ENCODE measurements around the gene KCNQ5. TPM values are rescaled to one million over a fixed set of nuclear protein-coding genes. Genes with fewer than 3 reads are reported as not detected.
"Not testable (repeated sequence)": the region's sequence is repeated elsewhere in the genome, so short reads cannot be mapped to it uniquely, and the experiment has no call there.

The KCNQ5 gene
- total RNA-seq, 1 donor from 2014 or later: not detected

DNA sequence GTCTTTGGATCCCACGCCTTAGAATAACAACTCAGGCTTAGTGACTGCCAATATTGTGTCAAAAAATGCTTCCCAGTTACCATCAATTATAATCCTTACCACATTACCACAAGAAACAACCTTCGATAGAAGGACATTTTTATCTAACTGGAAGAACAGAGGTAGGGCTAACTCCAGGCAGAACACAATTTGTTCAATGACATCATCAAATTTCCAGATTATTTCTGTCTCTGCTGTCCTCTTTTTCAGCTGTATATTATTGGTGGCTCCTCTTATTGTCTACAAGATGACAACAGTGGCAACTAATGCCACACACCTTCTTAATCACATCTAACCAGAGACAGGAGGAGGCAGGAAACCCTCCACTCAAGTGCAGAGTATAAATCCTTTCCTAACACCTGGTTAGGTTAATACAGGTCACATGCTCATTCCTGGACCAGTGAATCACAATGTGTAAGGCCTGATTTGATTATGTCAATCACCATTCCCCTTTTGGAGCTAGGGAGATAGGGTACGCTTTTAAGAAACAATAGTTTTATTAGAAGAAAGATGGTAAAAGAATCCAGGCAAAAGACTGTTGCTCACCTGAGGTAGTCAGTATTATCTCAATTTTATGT, 585.5 kb downstream of the KCNQ5 start:
- DNase-seq (no peak), ATAC-seq (ENCODE audit: poor library complexity) (no peak)
- intact Hi-C loops (cut with DNase I): no loop called here

DNA sequence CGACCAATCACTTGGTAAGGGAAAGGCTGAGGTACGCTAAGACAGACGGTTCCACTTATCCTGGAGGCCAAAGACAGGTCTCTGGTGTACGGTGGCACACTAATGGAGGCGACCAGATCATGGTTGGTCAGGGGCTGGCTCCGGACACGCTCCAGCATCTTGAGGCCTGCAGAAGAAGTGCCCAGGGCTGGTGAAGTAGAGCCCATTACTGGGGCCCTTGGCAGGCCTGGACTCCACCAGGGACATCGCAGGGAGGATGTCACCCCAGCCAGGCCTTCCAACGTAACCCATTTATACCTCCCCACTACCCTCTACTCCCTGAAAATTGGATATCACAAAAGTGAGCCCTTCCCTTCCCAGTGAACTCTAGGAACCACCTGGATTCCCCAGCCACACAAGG, 587.3 kb downstream of the KCNQ5 start:
- intact Hi-C loops (cut with DNase I): no loop called here
- no peak for ATAC-seq (ENCODE audit: poor library complexity)
- no peak for DNase-seq

DNA sequence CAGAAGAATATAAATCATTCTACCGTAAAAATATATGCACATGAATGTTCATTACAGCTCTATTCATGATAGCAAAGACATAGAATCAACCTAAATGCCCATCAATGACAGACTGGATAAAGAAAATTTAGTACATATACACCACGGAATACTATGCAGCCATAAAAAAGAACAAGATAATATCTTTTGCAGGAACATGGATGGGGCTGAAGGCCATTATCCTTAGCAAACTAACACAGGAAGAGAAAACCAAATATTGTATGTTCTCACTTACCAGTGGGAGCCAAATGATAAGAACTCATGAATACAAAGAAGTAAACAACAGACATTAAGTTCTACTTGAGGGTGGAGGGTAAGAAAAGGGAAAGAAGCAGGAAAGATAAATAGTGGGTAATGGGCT, 595.0 kb downstream of the KCNQ5 start:
- intact Hi-C loops (cut with DNase I): no loop called here
- no peak for ATAC-seq (ENCODE audit: poor library complexity)
- DNase-seq: no peak

DNA sequence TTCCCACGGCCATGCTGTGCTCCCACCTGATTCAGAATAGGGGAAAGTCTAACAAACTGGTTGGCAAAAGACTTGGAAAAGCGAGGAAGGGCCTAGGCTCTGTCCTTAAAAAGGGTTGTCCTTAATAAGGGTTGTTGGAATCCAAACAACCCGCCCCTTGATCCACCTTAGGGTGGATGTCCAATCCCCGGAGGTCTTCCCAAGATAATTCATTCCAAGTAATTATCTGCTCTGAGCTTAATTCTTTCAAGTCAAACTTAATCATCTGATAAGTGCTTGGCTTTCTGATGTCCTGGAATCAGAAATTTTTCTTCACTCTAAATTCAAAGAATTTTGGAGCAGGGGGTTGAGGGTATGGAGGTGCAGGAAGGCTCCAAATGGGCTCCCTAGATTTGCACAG, 603.5 kb downstream of the KCNQ5 start, which contains the start of gene KHDC1L:
TSS of gene KHDC1L (minus strand) at position 101 of the 400 bp plus-strand sequence. CDS start at position 13, 88 bp downstream.
- DNase-seq: no peak
- ATAC-seq (ENCODE audit: poor library complexity): no peak
- intact Hi-C loops (cut with DNase I): no loop called here

DNA sequence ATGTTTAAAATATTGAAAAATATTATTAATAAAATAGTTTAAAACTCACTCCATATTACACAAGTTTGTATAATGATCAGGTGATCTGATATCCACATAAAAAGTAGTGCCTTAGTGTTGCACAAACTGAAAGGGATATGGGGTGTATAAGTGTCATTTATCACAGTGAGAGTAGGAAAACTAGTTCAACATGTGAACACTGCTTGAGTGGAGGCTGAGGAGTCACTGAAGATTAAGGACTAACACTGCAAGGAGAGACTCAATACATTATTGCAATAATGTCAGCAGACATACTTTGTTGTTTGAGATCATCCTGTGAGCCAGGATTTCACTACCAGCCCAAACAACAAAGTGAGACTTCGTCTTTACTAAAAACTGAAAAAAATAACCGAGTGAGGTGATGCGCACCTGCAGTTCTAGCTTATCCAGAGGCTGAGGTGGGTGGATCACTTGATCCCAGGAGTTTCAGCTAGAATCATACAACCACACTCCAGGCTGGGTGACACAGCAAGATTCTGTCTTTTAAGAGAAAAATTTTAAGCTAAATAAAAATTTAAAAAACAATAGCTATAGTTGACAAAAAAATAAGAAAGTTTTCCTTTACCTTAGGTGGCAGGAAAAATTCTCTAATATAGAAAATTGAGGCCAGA, 605.9 kb downstream of the KCNQ5 start:
- no peak for DNase-seq
- ATAC-seq (ENCODE audit: poor library complexity): no peak
- intact Hi-C loops (cut with DNase I): no loop called here

DNA sequence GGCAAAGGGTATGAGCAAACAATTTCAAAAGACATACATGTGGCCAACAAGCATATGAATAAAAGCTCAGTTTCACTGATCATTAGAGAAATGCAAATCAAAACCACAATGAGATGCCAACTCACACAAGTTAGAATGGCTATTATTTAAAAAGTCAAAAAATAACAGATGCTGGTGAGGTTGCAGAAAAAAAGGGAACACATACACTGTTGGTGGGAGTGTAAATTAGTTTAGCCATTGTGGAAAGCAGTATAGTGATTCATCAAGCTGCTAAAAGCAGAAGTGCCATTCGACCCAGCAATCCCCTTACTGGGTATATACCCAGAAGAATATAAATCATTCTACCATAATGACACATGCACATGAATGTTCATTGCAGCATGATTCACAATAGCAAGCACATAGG, 610.1 kb downstream of the KCNQ5 start:
- no peak for DNase-seq
- intact Hi-C loops (cut with DNase I): no loop called here
- ATAC-seq (ENCODE audit: poor library complexity): no peak

DNA sequence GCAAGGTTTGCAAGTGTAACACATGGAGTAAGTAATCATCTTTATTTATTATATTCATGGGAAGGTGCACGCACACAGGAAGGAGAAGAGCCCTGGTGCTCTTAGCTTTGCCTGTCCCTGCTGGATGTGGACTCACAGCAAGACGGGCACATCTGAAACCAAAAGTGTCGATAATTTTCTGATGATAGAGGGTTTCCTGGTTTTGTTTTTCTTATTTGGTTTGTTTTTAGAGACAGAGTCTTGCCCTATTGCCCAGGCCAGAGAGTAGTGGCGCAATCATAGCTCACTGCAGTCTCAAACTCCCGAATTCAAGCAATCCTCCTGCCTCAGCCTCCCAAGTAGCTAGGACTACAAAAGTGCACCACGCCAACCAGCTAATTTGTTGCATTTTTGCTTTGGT, 611.2 kb downstream of the KCNQ5 start:
- ATAC-seq (ENCODE audit: poor library complexity): no peak
- DNase-seq: no peak
- intact Hi-C loops (cut with DNase I): no loop called here

DNA sequence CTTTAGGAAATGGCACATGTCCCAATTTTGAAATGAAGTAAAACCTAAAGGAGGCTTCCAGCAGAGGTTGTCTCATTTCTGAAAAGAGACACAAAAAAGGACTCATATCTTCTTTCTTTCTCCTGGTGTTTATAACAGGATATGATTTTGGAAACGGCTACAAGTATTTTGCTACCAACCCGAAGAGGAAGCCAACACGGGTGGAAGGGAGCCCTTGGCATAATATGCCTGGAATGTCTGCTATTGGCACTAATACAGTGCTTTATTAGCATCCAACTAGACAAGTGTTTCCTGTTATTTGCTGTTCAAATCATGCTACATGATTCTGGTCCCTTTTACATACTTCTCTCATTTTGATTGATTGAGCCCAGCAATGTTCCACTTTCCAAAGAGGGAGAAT, 612.1 kb downstream of the KCNQ5 start:
- DNase-seq; ATAC-seq (ENCODE audit: poor library complexity); intact Hi-C loops (cut with DNase I): not testable (repeated sequence)

DNA sequence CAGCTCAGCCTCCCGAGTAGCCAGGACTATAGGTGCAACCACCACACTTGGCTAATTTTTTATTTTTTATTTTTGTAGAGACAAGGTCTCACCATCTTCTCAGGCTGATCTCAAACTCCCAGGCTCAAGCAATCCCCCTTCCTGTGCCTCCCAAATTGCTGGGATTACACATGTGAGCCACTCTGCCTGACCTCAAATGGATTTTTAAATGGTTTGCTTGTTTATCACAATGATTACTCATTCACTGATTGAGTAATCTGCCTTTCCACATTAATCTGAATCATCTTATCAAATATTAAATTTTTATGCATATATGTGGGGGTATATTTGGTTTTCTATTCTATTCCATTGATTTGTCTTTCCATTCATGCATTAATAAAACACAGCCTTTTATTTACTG, 612.9 kb downstream of the KCNQ5 start:
- intact Hi-C loops (cut with DNase I): no loop called here
- no peak for DNase-seq
- ATAC-seq (ENCODE audit: poor library complexity): no peak

DNA sequence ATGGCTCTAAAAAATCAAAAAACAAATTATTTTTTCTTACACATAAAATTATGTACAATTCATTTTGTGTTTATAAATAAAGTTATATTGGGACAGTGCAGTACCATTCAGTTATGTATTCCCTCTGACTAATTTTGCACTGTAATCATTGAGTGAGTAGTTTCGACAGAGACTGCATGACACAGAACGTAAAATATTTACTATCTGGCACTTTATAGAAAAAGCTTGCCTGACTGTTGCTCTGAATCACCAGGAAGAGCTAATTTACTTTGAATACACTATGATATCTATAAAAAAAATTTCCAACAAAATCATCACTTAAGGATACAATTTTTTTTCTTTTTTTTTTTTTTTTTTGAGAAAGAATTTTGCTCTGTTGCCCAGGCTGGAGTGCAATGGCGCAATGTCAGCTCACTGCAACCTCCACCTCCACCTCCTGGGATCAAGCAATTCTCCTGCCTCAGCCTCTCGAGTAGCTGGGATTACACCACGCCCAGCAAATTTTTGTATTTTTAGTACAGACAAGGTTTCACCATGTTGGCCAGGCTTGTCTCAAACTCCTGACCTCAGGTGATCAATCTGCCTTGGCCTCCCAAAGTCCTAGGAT, 614.4 kb downstream of the KCNQ5 start:
- intact Hi-C loops (cut with DNase I): no loop called here
- DNase-seq: no peak
- no peak for ATAC-seq (ENCODE audit: poor library complexity)

DNA sequence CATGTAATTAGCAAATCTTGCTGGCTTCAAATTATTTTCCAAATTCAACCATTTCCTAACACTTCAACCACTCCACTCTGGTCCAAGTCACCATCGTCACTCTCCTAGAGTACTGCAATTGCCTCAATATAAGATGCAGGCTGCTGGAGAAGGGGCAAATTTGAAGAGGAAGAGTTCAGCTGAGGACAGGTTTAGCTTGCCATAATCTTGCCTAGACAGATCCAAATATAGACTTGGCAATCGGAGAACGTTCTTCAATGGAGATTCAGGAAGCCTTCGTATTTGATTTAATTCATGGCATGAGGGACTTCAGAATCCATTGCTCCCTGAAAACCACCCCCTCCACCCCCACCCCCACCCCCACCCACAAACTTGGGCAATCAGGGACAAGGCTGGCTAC, 618.9 kb downstream of the KCNQ5 start:
- DNase-seq (no peak), ATAC-seq (ENCODE audit: poor library complexity) (peak; percentile 55)
- intact Hi-C loops (cut with DNase I): no loop called here

DNA sequence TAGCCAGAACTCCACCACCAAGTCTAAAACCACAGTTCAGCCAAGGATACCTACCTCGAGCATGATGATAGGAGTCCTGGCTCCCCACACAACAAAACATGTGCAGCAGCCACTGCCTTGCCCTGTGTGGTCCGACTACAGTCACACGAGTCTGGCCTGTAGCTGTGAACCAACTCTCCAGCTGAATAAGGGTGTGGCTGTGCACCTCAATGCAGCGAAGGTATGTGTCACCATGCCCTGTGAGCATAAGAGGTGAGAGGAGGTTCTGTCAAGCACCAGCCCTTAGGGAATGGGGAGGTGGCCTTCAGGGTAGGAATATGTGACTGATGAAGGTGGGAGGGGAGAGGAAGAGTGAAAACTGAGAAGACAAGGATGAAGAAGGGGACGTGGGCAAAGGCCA, 620.1 kb downstream of the KCNQ5 start:
- ATAC-seq (ENCODE audit: poor library complexity): no peak
- DNase-seq: no peak
- intact Hi-C loops (cut with DNase I): no loop called here

Small RNA genes lying within 50 kb of the gene (microRNA-seq; reads per million reads assigned to microRNA genes)
- not detected for gene MIR4282

Data from Right ventricle myocardium superior (tissue), 1 donor.